ENCODE results near the gene LRRC71.
"Not testable (repeated sequence)": the region's sequence is repeated elsewhere in the genome, so short reads cannot be mapped to it uniquely, and the experiment has no call there.

Gene LRRC71

DNA sequence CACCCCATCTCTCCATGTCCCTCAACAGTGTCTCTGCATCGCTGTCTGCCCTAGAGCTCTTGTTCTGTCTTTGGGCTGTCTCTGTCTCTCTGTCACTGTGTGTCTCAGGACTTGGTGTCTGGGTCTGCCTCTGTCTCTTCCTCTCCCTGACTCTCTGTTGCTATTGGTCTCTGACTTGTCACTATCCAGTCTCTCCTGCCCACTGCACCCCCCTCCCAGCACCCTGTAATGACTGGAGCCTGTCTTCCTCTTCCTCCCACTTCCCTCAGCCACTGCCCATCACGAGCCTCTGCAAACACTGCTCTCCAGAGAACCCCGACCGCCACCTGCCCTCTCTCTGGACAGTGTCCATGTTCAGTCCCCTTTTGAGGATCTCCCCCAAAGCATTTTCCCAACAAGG is 14.8 kb upstream of the LRRC71 start:
- no peak for DNase-seq

DNA sequence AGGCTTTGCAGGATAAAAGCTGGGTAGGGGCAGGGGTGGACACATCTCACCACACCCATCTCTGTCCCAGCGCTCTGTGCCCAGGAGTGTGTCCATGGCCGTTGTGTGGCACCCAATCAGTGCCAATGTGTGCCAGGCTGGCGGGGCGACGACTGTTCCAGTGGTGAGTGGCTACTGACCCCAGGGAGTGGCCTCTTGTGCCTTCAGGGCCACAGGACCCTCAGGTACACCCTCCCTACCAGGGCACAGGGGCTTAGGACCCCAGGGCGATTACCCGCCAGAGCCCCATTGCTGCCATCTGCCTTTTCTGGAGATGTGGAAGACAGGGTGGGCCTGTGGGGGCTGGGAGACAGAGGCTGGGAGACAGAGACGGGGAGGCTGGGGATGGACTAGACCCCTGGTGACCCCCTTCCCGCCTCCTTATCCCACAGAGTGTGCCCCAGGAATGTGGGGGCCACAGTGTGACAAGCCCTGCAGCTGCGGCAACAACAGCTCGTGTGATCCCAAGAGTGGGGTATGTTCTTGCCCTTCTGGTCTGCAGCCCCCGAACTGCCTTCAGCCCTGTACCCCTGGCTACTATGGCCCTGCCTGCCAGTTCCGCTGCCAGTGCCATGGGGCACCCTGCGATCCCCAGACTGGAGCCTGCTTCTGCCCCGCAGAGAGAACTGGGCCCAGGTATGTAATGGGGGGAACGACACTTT is 14.1 kb upstream of the LRRC71 start:
- DNase-seq, result no peak

DNA sequence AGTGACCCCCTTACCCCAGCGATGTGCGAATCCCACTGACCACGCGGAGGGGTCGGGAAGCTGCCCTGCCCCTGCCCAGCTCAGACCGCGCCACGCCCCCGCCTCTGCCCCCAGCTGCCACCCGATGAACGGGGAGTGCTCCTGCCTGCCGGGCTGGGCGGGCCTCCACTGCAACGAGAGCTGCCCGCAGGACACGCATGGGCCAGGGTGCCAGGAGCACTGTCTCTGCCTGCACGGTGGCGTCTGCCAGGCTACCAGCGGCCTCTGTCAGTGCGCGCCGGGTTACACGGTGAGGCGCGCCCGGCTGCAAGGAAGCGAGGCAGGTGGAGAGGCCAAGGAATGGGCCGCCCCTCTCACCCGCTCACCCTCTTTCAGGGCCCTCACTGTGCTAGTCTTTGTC is 11.9 kb upstream of the LRRC71 start:
- DNase-seq, result no peak

DNA sequence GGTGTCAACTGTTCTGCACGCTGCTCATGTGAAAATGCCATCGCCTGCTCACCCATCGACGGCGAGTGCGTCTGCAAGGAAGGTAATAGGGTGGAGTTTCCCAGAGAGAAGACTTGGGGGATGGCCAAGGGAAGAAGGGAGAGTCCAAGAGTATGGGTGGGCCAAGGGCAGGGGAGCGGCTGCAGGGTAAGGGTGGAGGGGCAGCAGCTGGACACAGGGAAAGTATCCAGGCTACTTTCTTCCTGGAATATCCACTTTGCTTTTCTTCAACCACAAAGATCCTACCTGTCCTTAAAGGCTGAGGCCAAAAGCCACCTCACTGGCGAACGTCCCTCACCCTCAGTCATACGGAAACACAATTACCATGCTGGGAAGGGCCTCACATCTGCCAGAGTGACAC is 11.5 kb upstream of the LRRC71 start:
- no peak for DNase-seq

DNA sequence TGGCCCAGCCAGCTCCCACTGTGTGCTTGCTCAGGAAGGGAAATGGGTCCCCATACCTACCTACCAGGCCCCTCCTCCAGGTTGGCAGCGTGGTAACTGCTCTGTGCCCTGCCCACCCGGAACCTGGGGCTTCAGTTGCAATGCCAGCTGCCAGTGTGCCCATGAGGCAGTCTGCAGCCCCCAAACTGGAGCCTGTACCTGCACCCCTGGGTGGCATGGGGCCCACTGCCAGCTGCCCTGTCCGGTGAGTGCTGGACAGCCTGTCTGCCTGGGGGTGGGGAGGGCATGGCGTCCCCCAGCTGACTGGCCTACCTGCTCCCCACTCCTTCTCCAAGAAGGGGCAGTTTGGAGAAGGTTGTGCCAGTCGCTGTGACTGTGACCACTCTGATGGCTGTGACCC is 10.8 kb upstream of the LRRC71 start:
- no peak for DNase-seq

DNA sequence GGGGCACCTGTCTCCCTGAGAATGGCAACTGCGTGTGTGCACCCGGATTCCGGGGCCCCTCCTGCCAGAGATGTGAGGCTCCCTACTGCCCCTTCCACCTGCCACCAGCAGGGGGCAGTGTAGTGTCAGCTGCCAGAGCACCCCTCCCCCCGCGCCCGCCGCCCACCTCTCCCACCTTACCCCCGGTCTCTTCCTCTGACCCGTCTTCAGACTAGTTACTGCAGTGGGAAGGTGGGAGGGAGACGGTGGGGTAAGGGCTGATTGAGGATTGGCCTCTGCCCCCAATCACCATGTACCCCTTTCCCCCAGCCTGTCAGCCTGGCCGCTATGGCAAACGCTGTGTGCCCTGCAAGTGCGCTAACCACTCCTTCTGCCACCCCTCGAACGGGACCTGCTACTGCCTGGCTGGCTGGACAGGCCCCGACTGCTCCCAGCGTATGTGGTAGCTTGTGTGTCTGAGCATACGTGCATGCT is 10.1 kb upstream of the LRRC71 start:
- no peak for DNase-seq

DNA sequence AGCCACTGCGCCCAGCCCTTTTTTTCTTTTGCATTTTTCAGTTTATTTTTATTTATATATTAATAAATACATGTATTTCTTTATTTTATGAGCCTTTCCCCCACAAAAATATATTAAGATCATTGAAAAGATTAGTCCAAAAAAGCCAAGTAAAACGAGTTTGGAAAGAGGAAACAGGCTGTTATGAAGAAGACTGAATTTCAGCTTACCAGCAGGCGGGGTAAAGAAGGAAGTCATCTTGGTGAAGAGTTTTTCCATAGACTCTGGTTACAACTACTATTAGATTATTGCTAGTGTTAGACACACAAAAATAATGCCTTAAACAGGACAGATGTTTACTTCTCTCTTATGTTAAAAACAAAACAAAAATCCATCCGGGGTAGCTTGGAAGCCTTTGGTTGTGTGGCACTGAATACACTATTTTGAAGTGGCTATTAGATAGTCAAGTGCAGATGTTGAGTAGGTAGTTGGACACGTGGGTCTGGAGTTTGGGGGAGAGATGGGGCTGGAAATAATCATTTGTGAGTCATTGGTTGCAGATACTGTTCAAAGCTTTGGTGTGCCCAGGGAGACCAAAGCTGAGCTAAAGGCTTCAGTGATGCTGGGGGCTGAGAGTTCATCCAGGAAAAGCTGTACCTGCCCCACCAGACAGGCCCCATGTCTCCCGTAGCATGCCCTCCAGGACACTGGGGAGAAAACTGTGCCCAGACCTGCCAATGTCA is 8.7 kb upstream of the LRRC71 start:
- no peak for DNase-seq

DNA sequence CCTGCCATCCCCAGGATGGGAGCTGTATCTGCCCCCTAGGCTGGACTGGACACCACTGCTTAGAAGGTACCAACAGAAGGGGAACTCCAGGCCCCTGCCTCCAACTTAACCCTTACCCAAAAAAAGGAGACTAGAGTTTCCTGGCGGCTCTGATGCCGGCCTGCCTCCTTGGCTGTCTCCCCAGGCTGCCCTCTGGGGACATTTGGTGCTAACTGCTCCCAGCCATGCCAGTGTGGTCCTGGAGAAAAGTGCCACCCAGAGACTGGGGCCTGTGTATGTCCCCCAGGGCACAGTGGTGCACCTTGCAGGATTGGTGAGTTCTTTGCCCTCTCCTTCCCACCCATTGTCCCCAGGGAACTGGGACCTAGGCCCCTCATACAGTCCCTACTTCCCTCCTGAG is 8.1 kb upstream of the LRRC71 start:
- DNase-seq, result no peak

DNA sequence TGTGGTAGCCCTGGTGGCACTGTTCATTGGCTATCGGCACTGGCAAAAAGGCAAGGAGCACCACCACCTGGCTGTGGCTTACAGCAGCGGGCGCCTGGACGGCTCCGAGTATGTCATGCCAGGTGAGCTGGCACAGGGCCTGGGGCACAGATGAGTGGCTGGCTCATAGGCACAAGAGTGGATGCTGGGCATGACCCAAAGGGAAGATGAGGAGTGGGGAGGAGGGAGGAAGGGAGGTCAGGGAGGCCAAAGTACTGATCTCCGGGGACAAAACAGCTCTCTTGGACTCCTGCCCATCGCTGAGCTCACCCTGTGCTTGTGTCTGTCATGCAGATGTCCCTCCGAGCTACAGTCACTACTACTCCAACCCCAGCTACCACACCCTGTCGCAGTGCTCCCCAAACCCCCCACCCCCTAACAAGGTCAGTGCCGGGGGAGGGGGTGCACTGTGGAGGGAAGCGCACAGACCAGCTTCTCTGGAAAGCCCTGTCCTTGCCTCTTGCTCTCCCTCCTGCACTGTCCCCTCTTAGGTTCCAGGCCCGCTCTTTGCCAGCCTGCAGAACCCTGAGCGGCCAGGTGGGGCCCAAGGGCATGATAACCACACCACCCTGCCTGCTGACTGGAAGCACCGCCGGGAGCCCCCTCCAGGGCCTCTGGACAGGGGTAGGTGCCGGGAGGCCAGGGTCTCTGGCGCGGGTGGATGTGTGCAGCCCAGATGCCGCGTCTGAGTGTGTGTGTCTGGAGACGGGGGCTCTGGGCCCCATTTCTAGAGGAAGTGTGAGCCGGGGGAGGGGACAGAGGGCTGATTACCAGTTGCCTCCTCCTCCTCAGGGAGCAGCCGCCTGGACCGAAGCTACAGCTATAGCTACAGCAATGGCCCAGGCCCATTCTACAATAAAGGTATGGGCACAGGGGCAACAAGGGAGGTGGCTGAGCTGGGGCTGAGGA is 7.3 kb upstream of the LRRC71 start:
- no peak for DNase-seq

DNA sequence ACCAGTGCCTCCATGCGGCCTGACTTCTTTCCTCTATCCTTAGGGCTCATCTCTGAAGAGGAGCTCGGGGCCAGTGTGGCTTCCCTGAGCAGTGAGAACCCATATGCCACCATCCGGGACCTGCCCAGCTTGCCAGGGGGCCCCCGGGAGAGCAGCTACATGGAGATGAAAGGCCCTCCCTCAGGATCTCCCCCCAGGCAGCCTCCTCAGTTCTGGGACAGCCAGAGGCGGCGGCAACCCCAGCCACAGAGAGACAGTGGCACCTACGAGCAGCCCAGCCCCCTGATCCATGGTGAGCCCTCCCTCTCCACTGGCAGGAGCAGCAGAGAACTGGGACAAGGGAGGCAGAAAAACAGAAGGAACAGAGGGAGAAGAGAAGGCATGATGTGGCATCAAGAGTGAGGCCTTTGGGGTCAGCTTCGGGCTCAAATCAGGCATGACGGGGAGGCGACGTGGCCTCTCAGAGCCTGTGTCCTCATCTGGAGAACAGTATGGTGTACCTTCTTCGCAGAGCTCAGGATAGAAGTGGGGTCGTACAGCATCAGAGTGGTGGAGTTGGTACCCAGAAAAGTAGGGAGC is 6.5 kb upstream of the LRRC71 start:
- DNase-seq, result no peak

DNA sequence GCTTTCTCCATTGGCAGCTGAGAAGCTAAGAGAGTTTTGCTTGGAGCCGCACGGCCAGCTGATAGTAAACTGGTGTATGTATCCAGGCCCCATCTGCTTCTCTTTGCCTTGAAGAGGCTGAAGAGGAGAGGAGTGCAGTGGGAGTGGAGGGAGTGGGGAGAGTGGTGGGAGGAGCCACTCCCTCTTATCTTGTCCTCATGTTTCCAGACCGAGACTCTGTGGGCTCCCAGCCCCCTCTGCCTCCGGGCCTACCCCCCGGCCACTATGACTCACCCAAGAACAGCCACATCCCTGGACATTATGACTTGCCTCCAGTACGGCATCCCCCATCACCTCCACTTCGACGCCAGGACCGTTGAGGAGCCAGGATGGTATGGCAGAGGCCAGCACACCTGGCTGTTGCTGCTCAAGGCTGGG is 6.0 kb upstream of the LRRC71 start:
- DNase-seq, result no peak

DNA sequence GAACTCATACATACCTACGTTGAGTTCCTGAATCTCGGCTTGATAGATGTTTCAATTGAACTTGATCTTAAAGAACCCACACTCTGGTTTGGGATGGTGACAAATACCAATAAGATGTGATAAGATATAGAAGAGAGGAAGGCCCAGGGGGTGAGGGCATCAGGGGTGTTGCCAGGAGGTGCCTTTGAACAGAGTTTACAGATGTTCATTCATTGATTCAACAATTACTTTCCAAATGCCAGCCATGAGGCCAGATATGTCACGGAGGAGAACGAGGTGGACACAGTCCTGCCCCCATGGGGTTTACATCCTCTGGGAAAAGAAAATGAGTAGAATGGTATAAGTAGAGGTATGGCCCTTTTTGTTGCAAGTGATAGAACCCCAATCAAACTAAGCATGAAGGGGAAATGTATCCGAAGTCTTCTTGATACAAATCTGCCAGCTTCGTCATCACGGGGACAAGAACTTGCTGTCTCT is 659 bp downstream of the LRRC71 start:
- no peak for DNase-seq

DNA sequence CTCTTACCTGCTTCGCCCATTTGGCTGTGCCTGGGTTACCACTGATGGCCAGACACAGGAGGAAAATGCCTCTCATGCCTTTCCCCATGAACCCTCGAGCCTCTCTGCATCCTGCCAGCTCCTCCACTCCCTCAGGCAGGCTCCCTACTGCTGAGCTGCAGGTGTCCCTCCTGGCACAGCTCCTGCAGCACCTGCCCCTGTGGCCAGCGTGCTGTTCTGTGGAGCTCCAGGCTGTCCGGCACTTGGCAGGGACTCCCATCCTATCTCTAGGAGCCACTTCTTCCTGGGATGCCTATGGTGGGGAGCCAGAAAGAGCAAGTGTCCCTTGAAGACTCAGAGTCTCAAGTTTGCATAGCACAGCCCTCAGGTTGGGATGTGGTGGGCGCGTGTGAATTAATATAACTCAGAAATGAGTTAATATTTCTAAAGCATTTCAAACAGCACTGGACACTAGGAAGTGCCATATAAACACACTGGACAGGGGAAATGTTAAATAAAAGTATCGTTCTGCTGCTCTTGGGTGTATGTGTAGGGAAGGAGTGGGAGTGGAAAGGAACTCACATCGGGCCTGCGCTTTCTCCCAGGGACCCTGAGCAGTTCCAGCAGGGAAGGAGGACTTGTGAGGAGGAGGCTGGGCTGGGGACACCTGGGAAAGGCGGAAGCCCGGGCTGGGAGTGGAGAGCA is 2.7 kb downstream of the LRRC71 start:
- no peak for DNase-seq

DNA sequence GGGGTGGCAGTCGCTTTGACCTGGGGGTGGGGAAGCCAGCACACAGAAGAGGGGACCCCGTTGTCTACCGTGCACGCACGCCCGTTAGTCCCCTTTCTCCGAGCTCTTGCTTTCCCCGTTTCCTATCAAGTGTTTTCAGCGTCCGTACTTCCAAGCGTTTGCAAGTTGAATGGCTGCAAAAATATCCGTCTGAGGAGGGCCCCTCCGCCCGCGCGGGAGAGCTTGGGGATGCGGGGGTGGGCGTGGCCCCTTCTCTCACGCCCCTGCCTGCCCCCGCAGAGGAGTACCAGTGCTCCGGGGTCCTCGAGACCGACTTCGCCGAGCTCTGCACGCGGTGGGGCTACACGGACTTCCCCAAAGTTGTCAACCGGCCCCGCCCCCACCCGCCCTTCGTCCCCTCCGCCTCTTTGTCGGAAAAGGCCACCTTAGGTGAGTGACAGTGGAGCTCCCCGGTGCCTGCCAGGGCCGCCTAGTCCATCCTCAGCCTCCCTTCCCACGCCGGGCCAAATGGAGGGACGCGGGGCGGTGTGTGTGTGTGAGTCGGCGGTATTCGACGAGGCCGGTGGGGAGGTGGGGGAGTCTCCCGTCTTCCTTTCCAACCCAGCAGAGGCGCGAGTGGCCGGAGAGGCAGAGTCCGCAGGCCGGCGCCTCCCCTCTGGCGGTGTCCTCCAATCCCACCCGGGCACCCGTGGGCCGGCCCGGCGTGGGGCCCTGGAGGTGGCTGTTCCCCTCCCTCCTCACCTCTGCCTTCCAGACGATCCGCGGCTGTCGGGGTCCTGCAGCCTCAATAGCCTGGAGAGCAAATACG is 3.4 kb downstream of the LRRC71 start:
- DNase-seq, result no peak

DNA sequence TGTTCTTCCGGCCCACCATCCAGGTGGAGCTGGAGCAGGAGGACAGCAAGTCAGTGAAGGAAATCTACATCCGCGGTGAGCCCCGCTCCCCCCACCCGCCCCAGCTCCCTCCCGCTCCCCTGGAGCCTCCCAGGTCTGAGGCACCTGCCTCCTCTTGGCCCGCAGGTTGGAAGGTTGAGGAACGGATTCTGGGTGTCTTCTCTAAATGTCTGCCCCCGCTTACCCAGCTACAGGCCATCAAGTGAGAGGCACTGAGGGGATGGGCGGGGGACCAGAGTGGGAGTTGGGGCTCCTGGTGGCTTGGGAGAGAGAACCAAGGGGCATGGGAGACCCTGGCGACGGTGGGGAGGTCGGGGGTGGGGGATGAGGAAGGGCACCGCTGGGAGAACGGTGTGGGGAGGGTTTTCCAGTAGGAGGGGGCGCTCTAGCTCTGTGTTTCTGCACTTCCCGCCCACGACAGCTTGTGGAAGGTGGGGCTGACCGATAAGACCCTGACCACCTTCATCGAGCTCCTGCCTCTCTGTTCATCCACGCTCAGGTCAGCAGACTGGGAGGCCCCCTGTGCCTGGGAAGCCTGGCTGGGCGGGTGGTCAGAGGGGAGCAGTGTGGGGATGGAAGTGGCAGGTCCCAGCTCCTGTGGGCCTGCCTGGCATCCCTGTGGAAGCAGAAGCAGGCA is 4.2 kb downstream of the LRRC71 start:
- DNase-seq, result no peak

DNA sequence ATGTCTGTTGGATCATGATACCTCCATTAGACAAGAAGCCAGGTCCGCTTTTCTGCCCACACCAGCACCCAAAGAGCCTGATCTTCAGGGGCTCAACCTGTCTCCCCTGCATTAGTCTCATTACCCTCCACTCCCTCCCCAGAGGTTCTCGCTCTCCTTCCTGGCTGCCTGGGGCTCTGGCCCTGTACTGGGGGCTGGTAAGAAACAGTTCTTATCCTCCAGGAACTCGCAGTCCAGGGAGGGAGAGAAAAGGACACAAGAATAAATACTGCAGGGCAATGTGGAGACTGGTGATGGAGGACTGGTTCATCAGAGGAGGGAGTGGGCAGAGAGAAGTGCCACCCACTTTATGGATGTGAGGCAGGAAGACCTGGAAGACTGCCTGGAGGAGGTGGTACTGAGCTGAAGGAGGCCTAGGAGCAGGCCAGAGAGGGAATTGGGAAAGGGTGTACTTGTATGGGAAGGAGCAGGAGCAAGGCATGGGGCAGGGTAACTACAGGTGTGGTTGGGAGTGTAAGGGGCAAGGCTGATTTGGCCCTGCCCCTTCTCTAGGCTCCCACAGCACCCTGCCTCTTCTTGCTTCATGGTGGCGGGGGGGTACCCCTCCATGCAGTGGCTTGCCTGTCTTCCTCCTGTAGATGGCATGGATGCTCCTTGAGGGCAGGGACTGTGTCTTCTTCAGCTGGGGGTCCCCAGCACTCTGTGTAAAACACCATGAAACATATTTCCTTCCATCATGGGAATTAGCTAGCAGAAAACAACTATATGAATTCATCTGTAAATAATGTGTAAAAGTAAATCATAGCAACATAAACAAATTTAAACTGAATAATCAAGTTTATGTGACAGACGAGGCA is 5.0 kb downstream of the LRRC71 start:
- DNase-seq, result no peak

DNA sequence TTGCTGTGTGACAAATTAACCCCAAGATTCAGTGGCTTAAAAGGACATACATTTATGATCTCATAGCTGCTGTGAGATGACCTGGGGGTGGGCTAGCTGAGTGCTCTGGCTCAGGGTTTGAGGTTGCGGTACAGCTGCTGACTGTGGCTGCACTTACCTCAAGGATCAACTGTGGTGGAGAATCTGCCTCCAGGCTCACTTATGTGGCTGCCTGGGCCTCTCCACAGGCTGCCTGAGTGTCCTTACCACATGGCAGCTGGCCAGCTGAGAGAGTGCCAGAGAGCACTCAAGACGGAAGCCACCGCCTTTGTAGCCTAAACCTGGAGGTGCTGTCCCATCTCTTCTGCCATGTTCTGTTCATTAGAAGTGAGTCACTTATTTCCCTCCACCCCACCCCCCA is 5.7 kb downstream of the LRRC71 start:
- DNase-seq, result no peak

DNA sequence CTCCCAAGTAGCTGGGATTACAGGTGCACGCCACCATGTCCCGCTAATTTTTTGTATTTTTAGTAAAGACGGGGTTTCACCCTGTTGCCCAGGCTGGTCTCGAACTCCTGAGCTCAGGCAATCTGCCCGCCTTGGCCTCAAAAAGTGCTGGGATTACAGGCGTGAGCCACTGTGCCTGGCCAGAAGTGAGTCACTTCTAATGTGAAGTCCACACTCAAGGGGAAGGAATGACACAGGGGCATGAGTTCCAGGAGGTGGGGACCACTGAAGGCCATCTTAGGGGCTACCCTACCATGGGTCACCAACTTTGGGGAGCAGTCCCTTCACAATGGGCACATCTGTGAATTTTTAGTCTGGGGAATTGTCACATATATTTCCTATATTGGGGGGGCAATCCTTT is 6.3 kb downstream of the LRRC71 start:
- DNase-seq, result not testable (repeated sequence)

DNA sequence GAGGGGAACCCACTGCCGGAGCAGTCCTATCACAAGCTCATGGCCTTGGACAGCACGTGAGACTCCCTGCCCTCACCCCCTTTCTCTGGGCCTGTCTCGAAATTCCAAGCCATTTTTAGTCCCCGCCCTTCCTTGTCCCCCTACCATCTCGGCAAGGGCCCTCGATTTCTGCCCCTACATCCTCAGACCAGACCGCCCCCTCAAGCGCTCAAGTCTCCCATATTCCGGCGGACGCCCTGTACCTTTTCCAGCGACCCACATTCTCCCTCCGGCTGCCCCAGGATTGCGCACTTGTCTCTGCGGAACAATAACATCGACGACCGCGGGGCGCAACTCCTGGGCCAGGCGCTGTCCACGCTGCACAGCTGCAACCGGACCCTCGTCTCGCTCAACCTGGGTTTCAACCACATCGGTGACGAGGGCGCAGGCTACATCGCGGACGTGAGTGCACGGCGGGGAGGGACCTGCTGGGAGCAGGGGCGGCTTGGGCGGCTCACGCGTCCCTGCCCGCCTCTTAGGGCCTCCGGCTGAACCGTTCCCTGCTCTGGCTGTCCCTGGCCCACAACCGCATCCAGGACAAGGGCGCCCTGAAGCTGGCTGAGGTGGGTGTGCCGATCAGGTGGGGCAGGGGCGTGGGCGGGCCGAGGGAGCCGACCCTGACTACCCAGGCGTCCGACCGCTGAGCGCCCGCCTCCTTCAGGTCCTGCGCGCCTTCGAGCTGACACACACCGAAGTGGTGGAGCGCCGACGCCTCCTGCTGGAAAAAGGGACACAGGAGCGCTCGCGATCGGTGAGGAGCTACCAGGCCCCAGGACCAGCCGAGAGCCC is 7.0 kb downstream of the LRRC71 start:
- DNase-seq, result no peak
